IPS-NIHi7 (cell line): ENCODE measurements around the gene SCGB1C1.
"Not testable (repeated sequence)": the region's sequence is repeated elsewhere in the genome, so short reads cannot be mapped to it uniquely, and the experiment has no call there.

Experiments
- DNase-seq: peaks from one replicate; pipeline ENCODE4 v3.0.0; 2012; ENCODE audit warnings: mixed read lengths; ENCODE audit errors: extremely low spot score

SCGB1C1 gene

DNA sequence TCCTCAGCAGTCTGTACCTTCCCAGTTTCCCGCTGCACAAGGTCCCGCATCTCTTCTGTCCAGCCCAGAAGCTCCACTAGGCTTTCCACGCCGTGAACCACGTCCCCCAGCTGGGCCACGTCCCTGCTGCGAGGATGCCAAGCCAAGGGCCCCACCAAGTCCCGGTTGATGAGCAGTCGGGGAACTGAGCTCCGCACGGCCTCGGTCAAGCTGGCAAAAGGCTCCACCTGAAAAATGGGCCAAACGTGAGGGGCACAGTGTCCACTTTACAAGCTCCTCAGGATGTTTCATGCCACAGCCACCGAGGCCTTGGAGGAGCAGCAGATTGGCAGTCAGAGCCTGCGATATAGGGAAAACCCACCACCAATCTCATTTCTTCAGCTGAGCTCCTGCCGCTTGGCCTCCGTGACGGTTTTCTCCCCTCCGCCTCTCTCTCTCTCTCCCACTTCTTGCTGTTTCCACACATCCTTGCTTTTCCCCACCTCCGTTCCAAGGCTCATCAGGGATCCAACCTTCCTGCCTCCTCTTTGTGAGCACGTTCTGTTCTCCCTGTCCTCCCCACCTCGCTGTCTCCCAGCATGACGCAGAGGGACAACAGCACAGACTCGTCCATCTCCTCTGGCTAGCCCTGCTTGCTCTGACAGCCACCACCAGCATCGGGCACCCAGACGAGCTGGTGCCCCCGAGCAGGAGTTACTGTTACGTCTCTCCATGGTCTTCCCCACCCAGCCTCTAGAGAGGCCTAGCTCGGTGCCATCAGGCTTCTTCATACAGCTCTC lies 26.1 kb downstream of the SCGB1C1 start:
- no peak for DNase-seq

DNA sequence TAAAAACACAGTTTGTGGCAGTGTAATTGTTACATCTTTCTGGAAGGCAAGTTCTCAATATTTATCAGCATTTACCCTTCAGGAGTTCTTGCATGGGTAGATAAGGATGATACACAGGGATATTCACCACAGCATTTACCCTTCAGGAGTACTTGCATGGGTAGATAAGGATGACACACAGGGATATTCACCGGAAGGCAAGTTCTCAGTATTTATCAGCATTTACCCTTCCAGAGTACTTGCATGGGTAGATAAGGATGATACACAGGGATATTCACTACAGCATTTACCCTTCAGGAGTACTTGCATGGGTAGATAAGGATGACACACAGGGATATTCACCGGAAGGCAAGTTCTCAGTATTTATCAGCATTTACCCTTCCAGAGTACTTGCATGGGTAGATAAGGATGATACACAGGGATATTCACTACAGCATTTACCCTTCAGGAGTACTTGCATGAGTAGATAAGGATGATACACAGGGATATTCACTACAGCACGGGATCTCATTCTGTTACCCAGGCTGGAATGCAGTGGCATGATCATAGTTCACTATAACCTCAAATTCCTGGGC lies 27.9 kb downstream of the SCGB1C1 start:
- DNase-seq, result not testable (repeated sequence)

DNA sequence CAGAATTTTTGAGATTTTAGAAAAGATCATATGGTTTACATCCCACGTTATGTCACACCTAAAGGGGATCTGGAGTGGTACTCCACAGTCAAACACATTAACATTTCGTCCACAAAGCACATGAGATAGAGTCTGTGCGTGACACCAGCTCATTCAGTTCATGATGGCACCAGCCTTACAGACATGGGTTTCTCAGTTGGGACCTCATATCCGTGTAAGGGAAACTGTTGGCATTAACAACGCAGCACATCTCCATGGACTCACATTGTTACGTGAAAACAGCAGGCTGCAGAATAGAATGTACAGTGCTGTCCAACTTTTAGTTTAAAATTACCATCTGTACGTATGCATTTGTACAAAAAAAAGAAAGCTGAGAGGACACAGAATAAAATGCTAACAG lies 28.7 kb downstream of the SCGB1C1 start:
- DNase-seq, result no peak

DNA sequence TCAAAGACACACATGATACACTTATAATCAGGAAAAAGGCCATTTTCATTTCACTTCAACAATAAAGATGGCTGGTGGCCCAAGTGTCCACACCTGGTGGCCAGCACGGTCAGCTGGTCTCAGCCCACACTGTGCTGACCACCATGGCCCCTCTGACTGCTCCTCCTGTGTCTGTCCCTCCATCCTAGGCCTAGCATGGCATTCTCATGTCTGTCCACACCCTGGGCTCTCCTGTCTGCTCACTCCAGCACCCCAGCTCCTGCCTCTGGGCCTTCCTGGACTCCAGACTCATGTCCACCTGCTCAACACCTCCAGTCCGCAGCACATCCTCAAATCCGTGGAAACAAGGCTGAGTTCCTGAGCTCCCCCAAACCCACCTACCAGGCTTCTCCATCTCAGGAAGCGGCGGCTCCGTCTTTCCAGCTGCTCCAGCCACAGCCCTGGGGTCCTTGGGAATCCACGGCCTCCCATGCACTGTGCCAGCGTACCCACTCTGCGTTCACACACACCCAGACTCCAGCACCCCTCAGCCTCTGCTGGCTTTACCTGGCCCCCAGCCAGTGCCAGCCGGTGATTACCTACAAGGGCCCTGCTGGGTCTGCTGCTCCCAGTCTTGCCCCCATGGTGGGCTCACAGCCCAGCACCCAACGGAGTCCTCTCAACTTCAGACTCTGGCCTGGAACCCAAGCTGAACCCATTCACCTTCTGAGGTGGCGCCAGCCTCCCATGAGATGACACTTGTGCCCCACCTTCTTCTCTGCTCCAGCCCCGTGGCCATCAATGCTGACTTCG lies 29.3 kb downstream of the SCGB1C1 start:
- no peak for DNase-seq

DNA sequence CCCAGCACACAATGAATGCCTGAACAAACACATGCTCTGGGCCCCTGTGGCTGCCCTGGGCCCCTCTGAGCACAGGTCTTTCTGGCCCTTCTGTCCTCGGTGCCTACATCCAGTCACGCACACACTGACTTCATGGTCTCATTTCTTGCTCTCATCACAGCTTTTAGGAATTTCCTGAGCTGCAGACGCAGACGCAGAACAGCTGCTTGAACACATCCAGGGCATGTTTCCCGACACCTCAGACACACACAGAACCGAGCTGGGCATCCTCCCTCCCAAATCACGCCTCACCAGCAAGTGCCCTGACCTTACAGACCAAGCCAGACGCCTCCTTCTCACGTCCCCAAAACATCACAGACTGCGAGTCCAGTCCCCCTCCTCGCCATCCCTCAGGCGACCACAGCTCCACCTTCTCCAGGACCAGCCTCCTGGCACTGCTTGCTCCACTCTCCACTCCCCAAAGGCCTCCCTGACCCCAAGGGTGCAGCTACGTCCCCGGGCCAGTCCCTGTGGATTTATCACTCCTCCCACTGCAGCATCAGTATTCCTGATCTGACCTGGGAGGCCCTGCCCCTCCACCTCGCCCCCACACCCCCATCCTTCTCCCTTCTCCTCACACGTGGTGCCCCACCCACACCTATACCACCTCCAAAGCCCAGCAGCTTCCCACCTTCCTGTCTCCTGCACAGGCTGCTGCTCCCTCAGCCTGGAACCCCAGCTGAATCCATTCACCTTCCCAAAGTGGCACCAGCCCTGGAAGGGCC lies 30.3 kb downstream of the SCGB1C1 start:
- DNase-seq, result no peak

DNA sequence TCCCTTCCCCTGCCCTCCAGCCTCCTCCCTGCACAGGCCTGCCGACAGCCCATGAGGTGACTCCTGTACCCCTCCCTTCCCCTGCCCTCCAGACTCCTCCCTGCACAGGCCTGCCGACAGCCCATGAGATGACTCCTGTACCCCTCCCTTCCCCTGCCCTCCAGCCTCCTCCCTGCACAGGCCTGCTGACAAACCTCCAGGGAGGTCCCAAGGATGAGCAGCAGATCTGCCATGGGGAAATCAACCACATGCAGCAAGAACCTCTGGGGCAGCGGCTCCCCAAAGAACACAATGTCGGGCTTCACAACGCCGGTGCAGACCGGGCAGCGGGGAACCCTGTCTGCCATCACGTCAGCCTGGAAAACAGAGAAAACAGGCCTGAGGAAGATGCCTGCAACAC lies 31.0 kb downstream of the SCGB1C1 start:
- DNase-seq, result no peak

DNA sequence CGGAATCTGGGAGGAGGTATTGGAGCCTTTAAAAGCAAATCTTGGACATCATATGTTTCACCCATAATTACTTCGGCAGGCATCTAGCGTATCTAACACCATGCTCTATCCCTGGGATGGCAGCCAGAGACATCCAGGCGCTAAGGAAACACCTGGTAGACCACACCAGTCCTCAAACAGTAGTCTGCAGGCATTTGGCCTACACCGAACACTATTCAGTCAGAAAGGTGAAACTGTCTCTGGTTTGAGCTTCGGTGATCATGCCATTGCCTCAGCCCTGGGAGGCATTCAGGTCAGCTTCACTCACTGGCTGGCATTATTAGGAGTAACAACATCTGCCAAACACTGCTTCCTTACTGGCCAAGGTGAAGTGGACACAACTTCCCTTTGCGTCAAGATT lies 31.5 kb downstream of the SCGB1C1 start:
- no peak for DNase-seq

DNA sequence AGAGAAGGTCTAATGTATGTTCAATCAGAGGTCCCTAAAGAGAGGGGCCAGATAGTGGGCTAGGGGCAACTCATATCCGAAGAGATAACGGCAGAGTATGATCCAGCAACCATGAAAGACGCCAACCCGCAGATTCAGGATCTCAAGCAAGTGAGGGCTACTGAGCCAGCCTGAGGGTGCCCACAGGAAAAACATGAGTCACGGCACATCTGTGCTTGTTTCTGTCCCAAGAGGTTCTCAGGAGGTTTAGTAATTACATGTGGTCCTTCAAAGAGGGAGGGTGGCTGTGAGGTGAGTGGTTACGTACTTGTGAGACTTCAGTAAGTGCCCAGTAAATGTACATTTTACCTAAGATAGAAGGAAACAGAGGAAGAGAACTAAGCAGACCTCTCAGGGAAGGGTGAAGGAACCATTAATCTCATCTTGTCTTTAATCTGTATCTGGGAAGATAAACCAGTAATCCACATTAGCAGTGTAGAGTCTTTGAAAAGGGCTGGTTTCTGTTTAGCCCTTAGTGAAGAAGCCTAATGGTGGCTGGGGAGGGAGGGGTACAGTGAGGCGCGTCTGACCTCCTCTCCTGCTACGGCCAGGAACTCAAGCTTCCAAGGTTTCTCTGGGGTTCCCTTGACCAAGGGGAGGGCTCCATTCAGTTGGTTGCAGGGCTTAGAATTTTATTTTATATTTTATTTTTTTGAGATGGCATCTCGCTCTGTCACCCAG lies 33.0 kb downstream of the SCGB1C1 start:
- DNase-seq, result no peak

DNA sequence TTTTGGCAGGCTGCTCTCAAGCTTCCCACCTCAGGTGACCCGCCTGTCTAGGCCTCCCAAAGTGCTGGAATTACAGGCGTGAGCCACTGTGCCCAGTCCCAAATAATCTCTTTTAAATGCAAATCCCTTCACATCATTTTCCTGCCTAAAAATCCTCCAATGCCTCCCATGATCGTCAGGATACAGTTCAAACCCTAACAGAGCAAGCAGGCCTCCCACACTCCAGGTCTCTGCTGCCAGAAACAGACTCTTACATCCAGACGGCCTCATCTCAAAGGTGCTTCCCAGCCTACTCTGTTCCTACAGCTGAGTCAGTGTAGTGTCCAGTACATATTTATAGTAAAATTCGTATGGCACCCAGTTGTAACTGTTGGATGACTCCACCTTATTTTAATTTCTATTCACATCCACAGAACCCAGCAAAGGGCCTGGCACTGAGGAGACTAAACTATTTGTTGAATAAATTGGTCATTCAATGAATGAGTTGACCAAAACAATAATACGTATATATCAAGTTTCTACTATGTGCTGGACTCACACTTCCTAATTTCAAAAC lies 35.0 kb downstream of the SCGB1C1 start:
- DNase-seq, result no peak

DNA sequence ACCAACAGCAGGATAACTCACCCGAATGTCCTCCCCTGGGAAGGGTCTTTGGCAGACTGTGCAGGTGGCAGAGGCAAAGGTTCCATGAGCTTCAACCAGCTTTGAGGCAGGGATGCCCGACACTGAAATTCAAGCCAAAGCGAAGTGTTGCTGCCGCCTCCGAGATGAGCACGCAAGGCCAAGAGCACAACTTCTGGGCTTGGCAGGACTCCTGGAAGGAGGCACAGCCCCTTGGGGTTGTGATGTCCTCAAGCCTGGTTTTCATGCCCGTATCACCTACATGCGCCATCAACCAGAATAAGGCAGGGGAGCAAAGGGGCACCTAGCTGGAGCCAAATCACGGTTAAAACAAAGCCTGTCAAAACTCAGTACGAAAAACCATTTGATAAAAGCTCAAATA lies 37.6 kb downstream of the SCGB1C1 start:
- no peak for DNase-seq

DNA sequence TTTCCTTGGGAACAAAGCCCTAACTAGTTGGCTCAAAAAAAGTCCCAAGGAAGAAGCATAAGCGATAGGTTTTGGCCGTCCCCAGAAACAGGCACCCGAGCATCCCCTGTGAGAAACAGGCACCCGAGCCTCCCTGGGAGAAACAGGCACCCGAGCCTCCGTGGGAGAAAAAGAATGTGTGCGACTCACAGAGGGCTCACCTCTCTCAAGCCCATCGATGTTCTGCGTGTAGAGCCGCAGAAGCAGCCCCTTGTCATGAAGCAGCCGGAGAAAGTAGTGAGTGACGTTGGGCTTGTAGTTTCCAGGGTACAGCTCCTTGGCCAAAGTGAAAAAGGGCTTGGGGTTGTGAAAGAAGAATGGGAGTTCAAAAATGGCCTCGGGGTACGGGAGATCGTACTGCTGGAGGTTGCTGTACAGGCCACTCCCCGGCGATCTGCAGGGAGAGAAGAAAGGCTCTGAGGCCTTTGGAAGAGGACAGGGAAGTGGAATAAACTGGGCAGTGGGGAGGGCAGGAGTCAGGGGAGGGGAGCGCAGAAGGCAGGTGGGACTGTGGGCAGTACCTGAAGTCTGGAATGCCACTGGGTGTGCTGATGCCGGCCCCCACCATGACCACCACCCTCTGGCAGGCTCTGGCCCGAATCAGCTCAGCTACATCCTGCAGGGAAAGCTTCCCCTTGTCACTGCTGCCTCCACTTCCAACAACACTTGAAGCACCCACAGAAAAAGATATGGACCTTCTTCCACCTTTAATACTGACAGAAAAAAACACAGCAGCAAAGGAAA lies 40.1 kb downstream of the SCGB1C1 start:
- no peak for DNase-seq

DNA sequence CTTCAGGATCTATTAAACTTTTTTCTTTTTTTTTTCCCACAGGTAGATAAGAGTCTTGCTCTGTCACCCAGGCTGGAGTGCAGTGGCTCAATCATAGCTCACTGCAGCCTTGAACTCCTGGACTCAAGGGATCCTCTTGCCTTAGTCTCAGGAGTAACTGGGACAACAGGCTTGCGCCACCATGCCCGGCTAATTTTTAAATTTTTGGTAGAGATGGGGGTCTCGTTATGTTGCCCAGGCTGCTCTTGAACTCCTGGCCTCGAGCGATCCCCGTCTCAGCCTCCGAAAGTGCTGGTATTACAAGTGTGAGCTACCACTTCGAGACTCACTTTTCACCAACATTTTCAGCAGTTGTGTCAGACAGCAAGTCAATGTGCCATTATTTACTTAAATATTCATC lies 42.3 kb downstream of the SCGB1C1 start:
- no peak for DNase-seq

DNA sequence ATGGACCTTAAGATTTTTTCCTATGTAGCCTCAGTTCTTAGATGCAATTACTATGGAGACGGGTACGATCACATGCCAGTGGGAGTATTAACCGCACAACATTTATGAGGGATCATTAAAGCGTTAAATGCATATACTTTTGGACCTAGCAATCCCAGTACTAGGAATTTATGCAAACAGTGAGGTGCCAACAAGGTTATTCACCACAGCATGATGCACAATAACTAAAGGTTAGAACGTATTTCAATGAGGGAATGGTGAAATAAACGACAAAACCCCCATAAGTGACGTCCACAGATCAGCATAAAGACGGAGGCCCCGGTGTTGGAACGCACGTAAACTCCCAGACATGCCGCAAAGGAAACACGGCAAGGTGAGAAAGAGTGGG lies 42.7 kb downstream of the SCGB1C1 start:
- DNase-seq, result no peak

DNA sequence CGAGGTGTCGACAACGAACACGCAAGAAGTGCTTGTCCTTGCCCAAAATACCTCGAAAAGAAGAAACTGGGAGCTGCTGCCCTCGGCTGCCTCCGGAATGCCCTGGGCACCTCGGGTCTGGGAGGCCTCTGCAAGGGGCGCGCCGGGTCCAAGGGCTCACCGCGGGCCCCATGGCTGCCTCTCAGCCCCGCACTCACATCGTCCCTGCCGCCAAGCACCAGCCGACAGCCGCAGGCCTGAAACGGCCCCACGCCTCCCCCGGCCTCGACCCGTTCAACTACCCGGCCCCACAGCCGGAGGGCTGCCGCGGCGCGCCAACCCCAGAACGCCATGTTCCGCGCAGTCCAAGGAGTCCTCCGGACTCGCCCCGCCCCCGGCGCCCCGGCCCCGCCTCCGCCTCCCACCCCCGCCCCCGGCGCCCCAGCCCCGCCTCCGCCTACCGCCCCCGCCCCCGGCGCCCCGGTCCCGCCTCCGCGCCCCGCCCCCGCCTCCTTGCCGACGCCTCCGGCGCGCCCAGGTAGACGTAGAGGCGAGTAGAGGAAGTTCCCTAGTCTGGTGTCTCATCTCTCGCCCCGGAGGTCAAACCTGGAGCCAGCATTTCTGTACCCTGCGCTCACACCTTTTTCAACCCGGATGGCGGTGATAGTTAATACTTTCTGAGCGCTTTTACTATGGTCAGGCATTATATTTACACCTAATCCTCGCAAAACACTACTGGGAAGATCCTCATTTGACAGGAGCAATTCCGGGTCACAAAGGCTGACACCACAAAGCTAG lies 43.3 kb downstream of the SCGB1C1 start, which contains the start of gene SIRT3:
Gene SIRT3, minus strand, starts transcription at position 346 of the 777 bp plus-strand sequence. Its CDS starts 14 bp downstream, at position 332.
- DNase-seq, result peak; percentile 98

DNA sequence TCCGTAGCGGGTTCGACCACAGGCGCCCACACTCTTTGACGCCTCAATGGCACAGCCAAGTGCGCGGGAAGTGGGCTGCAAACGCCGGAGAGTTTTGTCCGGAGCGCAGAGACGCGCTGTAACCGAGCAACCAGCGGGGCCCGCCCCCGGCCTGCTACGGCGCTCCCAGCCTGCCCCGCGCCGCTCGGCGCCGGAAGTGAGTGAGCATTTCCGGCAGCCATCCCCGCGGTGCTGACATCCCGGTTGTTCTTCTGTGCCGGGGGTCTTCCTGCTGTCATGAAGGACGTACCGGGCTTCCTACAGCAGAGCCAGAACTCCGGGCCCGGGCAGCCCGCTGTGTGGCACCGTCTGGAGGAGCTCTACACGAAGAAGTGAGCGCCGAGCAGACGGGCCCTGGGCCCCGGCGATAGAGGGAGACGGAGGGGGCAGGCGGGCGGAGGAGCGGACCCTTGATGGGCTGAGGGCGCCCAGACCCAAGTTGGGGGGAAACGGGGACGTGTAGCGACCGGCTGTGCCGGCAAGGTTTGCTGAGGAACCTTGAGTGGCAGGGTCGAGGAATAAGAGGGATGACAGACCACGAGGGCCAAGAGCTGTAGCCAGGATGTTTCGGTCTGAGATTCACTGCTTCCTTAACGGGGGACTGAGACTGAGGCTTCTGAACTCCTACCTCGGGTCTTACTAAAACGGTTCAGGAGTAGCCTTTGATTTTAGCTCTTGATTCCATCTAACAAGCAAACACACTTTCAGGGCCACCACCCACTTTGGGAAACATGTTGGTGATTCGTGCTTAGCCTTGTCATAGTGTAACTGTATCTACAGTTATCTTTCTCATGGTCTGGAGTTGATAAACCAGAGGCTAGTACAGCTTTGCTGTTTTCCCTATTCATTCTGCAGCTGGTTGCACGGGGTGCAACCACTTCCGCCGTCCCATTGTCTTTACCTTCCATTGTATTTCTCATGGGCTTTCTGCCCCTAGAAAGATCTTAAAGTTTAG lies 44.2 kb downstream of the SCGB1C1 start, which contains the start of gene PSMD13:
Gene PSMD13, plus strand, starts transcription at position 203 of the 994 bp plus-strand sequence. Its CDS starts 74 bp downstream, at position 277.
- peak; percentile 94 for DNase-seq

DNA sequence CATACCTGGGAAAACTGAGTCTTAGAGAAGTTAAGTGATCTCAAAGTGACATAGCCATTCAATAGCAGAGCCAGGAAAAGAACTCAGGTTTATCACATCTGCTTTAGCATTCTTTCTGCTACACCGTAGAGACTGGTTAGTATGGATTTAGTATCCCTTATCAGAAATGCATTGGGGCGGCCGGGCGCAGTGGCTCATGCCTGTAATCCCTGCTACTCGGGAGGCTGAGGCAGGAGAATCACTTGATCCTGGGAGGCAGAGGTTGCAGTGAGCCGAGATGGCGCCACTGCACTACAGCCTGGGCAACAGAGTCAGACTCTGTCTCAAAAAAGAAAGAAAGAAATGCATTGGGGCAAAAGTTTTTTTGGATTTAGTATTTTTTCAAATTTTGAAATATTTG lies 45.5 kb downstream of the SCGB1C1 start:
- not testable (repeated sequence) for DNase-seq

DNA sequence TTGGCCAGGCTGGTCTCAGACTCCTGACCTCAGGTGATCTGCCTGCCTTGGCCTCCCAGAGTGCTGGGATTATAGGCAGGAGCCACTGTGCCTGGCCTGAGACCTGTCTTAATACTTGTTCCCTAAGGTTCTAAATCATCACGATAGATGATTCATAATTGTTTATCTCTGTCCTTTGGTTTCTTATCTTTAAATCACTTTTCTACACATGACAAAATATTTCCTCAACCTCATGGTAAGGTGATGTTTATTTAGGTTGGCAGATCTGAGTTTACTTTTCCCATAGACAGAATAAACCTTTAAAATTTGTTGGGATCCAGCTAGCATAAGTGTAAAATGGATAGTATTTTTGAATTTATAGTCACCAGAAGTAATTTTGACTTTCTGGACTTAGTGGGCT lies 47.4 kb downstream of the SCGB1C1 start:
- DNase-seq, result no peak

DNA sequence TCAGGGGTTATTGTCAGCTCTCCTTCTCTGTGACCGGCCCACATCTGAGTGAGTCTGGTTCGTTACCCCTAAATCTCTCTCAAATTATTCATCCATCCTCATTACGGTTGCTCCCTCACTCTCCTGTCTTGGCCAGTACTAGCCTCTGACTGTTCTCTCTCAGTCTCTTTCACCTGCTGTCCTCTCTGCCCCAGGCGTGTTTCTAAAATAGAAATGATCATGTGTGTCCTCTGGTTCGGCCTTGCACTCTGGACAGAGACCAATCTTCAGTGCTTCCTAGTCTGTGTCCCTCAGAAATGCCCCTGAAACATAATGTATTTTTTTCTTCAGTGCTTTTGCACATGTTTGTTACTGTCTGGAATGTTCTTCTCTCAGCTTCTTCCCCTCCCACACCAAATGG lies 48.8 kb downstream of the SCGB1C1 start:
- DNase-seq, result no peak
